HTERT RPE-1 (cell line): ENCODE data around the gene MMRN2.
"Not testable (repeated sequence)": the region's sequence is repeated elsewhere in the genome, so short reads cannot be mapped to it uniquely, and the experiment has no call there.

ENCODE experiments used
- in situ Hi-C: fragments of 300-500 bp; cut with MboI; formaldehyde crosslinking; loops from 4 replicates; pipeline ENCODE4 v1.14.3; 2020; ENCODE audit warnings: low sequenced_read_pairs

Gene MMRN2

GRCh38 chr10:86957471-86958115 lies at the start of gene MMRN2:
Gene MMRN2, minus strand, starts transcription at chr10:86957615. Its CDS starts 74 bp downstream, at chr10:86957541.
- in situ Hi-C loops, result no loop called here

DNA sequence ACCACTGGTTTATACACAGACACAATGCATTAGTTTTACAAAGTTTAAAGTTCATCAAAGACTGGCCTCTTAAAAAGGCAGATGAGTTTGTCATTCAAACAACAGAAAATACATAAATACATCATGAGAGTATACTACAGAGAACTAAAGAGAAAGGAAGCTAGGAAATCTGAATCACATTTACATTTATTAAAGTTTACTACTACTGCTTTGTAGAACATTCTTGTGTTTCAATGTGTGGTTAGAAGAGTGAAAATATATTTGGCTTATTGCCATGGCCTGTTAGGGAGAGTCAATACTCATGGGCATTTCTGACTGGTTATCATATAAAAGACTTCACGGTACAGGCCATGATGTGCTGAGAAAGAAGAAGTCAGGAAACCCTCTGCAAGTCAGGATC lies 49.7 kb upstream of the MMRN2 start:
- in situ Hi-C loops, result not testable (repeated sequence)

- in situ Hi-C loops, result no loop called here
Measured at GRCh38 chr10:87000491-87000890, 43.1 kb upstream of the MMRN2 start.

DNA sequence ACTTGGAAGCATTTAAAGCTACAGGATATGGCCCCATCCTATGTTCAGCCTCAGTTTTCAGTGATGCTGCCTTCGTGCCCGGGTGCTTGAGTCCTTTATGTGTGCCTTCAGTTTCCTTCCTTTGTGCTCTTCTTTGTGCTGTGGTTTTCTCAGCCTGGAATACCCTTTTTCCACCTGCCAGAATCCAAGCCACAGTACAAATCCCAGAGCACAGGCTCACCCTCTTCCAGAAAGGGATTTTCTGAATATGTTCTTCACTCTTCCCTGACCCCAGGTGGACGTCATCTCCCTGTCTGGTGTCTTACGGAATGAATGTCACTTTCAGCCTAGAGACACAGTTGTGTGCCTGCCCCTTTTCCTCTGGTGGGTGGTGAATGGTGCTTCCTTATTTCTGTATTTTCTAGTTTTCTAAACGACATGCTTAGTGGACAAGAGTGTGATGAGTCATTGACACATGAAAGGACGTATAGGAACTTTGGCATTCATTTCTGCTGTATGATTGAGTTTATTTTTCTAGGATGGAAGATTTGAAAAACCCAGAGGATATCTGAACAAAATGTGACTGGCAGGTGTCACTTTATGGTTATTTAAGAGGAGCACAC lies 42.5 kb upstream of the MMRN2 start:
- in situ Hi-C loops, result not testable (repeated sequence)

DNA sequence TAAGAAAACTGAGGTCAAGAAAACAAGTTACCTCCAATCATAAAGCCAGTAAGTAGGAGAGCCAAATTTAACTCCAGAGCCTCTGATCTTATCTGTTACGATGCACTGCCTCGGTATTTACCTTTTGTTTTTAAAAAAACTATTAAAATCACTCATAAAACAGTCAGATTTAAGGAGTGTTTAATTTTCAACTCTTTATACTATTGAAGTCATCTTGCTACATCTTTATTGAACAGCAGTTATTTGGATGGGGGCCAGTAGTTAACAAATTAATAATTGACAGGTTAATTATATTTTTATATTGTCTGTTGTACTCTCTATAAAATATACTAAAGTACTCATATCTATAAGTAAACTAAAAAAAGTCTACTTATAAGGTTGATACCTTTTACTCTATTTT lies 35.5 kb upstream of the MMRN2 start:
- in situ Hi-C loops, result no loop called here

DNA sequence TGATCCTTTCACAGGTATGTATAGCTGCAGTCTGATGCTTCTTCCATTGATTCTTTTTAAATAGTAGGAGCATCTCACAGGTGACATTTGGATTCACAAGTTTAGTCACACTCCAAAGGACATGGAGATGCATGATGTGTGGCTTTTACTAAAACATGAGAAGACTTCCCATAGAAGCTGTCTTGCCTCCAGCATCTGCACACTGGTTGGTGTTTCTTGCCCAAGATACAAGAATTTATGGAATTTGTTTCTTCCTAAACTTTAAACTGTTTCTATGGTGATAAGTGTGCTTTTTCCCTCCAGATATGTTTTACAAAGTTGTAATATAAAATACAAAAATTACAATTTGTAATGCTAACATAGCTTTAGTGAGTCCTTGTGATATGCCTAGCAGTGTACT lies 35.0 kb upstream of the MMRN2 start:
- in situ Hi-C loops, result no loop called here

DNA sequence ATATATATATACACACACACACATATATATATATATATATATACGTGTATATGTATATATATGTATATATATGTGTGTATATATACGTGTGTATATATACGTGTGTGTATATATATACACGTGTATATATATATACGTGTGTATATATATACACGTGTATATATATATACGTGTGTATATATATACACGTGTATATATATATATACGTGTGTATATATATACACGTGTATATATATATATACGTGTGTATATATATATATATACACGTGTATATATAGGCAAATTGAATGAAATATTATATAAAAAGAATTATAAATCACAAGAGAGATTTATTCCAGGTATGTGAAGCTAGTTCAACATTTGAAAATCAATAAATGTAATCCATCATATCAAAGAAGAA lies 33.9 kb upstream of the MMRN2 start:
- in situ Hi-C loops, result not testable (repeated sequence)

DNA sequence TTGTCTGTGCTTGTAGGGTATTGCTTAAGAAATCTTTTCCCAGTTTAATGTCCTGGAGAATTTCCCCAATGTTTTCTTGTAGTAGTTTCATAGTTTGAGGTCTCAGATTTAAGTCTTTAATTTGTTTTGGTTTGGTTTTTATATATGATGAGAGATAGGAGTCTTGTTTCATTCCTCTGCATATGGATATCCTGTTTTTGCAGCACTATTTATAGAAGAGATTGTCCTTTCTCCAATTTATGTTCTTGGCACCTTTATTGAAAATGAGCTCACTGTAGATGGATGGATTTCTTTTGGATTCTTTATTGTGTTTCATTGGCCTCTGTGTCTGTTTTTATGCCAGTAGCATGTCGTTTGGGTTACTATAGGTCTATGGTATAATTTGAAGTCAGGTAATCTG lies 31.1 kb upstream of the MMRN2 start:
- in situ Hi-C loops, result no loop called here

DNA sequence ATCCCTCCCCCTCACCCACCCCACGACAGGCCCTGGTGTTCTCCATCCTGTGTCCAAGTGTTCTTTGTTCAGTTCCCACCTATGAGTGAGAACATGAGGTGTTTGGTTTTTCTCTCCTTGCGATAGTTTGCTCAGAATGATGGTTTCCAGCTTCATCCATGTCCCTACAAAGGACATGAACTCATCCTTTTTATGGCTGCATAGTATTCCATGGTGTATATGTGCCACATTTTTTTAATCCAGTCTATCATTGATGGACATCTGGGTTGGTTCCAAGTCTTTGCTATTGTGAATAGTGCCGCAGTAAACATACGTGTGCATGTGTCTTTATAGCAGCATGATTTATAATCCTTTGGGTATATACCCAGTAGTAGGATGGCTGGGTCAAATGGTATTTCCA lies 27.1 kb upstream of the MMRN2 start:
- in situ Hi-C loops, result not testable (repeated sequence)

GRCh38 chr10:86981716-86982115 lies 24.3 kb upstream of the MMRN2 start:
- in situ Hi-C loops, result no loop called here

DNA sequence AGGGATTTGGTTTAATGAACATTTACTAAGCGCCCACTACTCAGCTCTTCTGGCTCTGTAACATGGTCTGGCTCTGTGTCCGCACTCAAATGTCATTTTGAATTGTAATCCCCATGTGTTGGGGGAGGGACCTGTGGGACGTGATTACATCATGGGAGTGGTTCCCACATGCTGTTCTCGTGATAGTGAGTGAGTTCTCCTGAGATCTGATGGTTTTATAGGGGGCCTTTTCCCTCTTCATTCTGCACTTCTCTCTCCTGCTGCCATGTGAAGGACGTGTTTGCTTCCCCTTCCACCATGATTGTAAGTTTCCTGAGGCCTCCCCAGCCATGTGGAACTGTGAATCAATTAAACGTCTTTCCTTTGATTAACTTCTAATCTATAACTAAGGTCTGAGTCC lies 23.6 kb upstream of the MMRN2 start:
- in situ Hi-C loops, result not testable (repeated sequence)

GRCh38 chr10:86979977-86980448 lies 22.6 kb upstream of the MMRN2 start:
- in situ Hi-C loops, result no loop called here

GRCh38 chr10:86979296-86979818 lies 21.9 kb upstream of the MMRN2 start:
- in situ Hi-C loops, result no loop called here

GRCh38 chr10:86978457-86978856 lies 21.0 kb upstream of the MMRN2 start:
- in situ Hi-C loops, result not testable (repeated sequence)

DNA sequence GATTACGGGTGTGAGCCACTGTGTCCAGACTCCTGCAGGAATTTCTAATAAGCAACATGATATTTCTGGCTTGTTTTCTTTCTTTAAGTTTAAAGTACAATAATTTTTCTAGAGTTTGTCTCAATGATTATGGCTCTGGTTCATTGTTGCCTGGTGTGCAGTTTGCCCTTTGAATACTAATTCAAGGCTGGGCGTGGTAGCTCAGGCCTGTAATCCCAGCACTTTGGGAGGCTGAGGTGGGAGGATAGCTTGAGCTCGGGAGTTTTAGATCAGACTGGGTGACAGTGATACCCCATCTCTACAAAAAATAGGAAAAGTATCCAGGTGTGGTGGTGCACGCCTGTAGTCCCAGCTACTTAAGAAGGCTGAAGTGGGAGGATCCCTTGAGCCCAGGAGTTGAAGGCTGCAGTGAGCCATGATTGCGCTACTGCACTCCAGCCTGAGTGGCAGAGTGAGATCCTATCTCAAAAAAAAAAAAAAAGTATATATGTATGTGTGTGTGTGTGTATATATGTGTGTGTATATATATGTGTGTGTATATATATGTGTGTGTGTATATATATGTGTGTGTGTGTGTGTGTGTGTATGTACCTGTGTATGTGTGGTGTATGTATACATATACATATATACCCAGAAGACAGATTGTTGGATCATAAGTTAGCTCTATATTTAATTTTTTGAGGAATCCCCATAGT lies 19.1 kb upstream of the MMRN2 start:
- in situ Hi-C loops, result no loop called here

DNA sequence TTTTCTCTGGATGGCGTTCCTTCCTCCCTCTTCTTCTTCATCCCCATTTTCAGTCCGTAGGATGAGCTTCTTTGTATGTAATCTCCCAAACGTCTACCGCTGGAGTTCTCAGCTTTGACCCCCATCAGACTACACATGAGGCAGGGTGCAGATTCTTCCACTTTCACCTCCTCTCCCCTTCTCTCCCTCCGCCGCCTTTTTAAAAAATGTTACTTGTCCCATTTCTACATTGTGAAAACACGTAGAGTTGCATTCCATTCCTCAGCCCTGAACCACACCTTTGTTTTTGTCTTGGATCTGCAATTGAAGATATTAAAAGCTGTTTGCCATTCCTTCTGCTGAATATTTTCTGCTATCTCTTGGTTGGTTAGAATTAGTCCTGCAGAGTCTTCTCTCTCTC lies 17.1 kb upstream of the MMRN2 start:
- in situ Hi-C loops, result no loop called here

GRCh38 chr10:86972613-86973380 lies 15.4 kb upstream of the MMRN2 start:
- in situ Hi-C loops, result no loop called here

- in situ Hi-C loops, result no loop called here
Measured at GRCh38 chr10:86971232-86971991, 14.0 kb upstream of the MMRN2 start.

DNA sequence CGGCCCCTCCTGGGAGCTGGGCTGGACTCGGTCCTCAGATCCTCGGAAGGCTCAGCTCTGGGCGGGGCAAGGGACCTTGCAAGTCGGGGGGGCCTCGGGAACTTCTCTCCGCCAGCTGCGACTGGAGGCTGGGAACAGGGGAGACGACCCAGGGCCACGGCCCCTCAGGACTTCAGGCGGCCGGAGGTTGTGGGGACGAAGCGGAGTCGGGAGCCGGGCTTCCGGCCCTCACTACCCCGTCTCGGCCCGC lies 13.5 kb upstream of the MMRN2 start:
- in situ Hi-C loops, result no loop called here

GRCh38 chr10:86970162-86970981 lies 13.0 kb upstream of the MMRN2 start:
- in situ Hi-C loops, result no loop called here
